ENCODE data around the gene TRH. TPM values are rescaled to one million over a fixed set of nuclear protein-coding genes. Genes with fewer than 3 reads are reported as not detected.

Gene TRH
- total RNA-seq, 1 donor = not detected

Other genes starting within 250 kb of the TRH start
- 10.6 and 11.2 TPM in 2 replicates for gene TMCC1, start 81.0 kb upstream of the TRH start, total RNA-seq
- gene ALG1L2, start 107.1 kb downstream of the TRH start, total RNA-seq = 0.86 TPM in 1 of 2 replicates, not detected in the other